NCI-H2107 treated with DMSO at 0.1 percent for 48 hours (cell line): Measurements from ENCODE around the gene CTAGE1.
"Not testable (repeated sequence)": the region's sequence is repeated elsewhere in the genome, so short reads cannot be mapped to it uniquely, and the experiment has no call there.

ENCODE experiments used
- DNase-seq: peaks from one replicate; lab custom pipeline; 2025; ENCODE audit not compliant: unreplicated experiment; lab: John Stamatoyannopoulos, UW

CTAGE1 gene

GRCh38 chr18:22434973-22435608 lies 17.4 kb upstream of the CTAGE1 start:
- no peak for DNase-seq

- DNase-seq = no peak
Observed at GRCh38 chr18:22433956-22434355, 16.2 kb upstream of the CTAGE1 start.

DNA sequence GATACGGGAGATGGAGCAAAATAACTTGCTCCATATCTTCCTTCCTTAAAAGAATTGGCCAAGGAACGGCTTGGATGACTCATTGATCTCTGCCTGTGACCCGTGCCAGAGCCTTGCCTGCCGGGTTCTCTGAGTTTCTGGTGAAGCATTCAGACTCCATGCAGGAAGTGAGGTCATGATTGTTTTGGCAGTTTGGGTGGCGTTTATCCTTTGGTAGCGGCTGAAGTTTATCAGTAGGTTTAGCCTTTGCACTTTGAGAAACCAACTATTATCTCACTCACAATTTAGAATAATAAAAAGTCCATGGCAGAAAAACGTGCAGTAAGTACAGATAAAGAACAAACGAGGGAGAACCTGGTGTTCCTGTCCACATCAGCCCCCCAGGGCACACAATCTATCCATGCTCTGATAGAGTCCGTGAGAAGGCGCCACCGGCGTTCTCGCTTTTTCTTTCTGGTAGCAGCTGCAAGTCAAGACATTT lies 15.0 kb upstream of the CTAGE1 start:
- DNase-seq = no peak

- no peak for DNase-seq
Observed at GRCh38 chr18:22429564-22429963, 11.8 kb upstream of the CTAGE1 start.

- DNase-seq = no peak
Observed at GRCh38 chr18:22428672-22429071, 11.0 kb upstream of the CTAGE1 start.

- no peak for DNase-seq
Observed at GRCh38 chr18:22427822-22428549, 10.3 kb upstream of the CTAGE1 start.

- no peak for DNase-seq
Observed at GRCh38 chr18:22424565-22424963, 6.8 kb upstream of the CTAGE1 start.

GRCh38 chr18:22423878-22424564 lies 6.3 kb upstream of the CTAGE1 start:
- DNase-seq = no peak

GRCh38 chr18:22422909-22423548 lies 5.3 kb upstream of the CTAGE1 start:
- no peak for DNase-seq

GRCh38 chr18:22420652-22421051 lies 2.9 kb upstream of the CTAGE1 start:
- DNase-seq = no peak

- no peak for DNase-seq
Observed at GRCh38 chr18:22412176-22412911, 5.4 kb downstream of the CTAGE1 start.

GRCh38 chr18:22411446-22411845 lies 6.3 kb downstream of the CTAGE1 start:
- DNase-seq = no peak

GRCh38 chr18:22410126-22410525 lies 7.6 kb downstream of the CTAGE1 start:
- DNase-seq = no peak

DNA sequence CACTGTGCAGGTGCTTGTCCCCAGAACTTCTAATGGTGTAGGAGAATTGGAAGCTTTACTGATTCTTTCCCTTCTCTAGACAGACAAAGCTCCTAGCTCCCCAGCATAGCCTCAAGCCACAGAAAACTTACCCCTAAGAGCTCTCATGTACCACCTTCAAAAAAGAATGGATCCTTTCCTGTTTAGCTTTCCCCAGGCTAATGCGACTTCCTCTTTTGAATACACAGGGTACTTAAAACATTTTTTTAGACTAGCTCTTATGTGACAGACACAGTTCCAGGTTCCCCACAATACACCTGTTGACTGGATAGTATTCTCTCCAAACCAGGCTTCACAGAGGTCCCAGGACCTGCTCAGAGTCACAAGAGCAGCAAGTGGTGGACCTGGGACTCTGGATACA lies 8.3 kb downstream of the CTAGE1 start:
- no peak for DNase-seq

- no peak for DNase-seq
Observed at GRCh38 chr18:22408059-22408458, 9.7 kb downstream of the CTAGE1 start.

DNA sequence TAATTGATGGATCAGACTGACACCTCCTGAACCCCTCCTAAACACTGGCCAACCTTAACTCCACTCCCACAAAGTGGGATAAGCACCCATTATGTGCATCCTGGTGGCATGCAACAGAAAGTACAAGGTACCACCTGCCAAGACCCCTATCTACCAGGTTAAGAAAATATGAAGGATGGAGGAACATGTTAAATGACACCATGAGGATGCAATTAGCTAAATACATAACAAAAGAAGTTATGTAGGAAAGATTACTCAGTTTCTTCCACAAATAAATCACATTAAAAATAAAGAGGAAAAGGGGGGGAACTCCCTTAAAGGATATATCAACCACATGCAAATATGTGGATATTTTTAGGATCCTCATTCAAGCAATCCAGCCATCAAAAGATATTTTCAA lies 12.6 kb downstream of the CTAGE1 start:
- DNase-seq = no peak

DNA sequence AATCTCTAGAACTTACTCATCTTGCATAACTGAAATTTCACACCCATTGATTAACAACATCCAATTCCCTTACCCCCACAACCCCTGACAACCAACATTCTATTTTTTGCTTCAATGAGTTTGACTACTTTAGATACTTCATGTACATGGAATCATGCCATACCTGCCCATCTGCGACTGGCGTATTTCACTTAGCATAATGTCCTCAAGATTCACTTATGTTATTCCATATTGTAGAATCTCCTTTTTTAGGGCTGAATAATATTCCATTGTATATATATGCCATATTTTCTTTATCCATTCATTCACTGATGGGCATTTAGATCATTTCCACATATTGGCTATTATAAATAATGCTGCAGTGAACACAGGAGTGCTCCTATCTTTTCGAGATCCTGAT lies 13.8 kb downstream of the CTAGE1 start:
- DNase-seq = no peak

DNA sequence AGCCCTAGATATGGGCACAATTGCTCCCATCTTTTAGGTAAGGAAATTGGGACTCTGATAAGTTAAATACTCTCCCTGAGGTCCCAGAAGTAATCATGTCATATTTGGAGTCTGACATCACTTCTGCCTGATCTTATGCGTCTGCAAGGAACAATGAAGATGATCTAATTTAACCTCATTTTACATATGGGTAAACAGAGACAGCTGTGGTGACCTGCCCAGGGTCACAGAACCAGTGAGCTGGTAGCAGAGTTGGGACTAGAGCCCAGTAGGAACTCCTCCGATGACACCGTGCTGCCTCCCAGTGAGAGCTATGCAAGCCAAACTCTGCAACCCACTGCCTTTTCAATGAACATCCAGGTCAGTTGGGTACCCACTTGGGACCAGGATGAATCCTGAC lies 17.8 kb downstream of the CTAGE1 start:
- DNase-seq = no peak

- no peak for DNase-seq
Observed at GRCh38 chr18:22398464-22398863, 19.3 kb downstream of the CTAGE1 start.

DNA sequence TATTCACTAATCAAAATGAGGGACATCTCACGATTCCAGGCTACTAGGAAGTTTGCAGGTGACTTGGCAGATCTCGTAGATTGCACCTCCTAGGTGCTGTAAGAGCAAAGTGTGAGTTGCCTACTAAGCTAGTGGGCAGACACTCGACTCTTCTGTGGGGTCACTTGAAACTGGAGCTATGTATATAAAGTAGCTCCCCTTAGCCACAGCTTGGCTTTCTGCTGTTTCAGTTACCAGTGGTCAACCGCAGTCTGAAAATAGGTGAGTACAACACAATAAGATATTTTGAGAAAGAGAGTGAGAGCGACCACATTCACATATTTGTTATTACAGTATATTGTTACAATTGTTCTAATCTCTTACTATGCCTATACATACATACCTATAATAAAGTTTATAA lies 23.3 kb downstream of the CTAGE1 start:
- DNase-seq = no peak

GRCh38 chr18:22393164-22393563 lies 24.6 kb downstream of the CTAGE1 start:
- DNase-seq = not testable (repeated sequence)
